Right lung (tissue), 5 donors: ENCODE results near the gene TMEM87B. TPM values are rescaled to one million over a fixed set of nuclear protein-coding genes. Genes with fewer than 3 reads are reported as not detected.

ENCODE experiments used
- DNase-seq, 2 donors: peaks; one replicate each; pipeline ENCODE4 v3.0.0-alpha.2; 2013
- polyA plus RNA-seq, 5 donors: library from polyadenylated mRNA; unstranded; fragments of 120-200 nt; gene quantifications; one replicate each; pipeline versions ENCODE4 v1.2.1 to v1.2.3, GENCODE V29; 2013; ENCODE audit warnings: inconsistent platforms in 1 of 5, low replicate concordance in 1 of 5; ENCODE audit not compliant: insufficient read length in 5 of 5, insufficient read depth in 1 of 5

TMEM87B gene
- polyA plus RNA-seq, 5 donors: 16.7 to 29.6 (median 25.8) TPM

DNA sequence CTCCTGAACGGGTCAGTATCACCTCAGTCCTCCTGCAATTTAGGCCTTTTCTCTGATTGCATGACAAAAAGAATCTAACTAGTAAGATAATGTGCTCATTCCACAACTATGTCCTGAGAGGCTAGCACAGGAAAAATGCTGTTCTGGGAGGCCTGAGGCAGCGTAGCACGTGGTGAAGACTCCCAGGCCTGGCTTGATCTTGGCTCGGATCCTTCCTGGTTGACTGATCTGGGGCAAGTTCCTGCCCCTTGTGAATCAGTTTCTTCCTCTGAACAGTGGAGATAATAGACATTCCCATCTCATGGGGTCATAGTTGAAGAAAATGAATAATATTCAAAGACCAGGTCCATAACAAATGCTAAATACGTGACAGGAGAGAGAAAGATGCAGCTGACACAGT is 95.4 kb downstream of the TMEM87B start:
- no peak for DNase-seq

- DNase-seq: no peak
Measured at GRCh38 chr2:112150851-112151250, 95.8 kb downstream of the TMEM87B start.

- DNase-seq: no peak
Measured at GRCh38 chr2:112151271-112151670, 96.2 kb downstream of the TMEM87B start.

DNA sequence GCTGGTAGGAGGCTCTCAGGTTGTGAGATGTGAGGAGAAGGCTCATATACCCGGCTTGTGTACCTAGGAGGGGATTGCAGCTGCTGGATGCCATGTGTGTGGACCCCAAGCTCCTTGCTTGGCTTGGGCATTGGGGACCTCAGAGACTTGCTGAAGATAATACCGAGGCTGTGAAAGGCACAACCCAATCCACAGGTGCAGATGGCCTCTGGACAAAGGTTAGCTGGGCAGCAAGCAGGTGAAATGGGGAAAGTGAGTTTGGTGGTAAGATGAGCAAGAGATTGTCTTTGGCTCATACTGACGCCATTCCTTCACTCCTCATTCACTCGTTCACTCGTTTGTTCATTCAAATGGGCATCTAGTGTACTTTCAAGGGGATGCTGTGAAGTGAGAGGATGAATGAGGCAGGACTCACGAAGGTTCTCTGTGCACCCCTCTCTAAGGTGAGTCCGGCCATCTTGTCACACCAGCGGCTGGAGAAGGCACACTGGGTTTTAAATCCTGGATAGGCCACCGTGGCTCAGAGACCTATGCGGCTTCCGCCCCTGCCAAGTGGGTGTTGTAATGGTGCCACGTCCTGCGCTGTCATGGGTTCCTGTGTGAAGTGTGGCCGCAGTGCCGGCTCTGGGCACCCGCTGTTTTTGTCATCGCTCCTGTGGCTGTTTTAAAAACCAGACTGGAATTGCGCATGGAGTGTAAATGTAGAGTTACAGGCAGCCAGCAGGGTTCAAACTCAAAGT is 96.8 kb downstream of the TMEM87B start:
- no peak for DNase-seq

DNA sequence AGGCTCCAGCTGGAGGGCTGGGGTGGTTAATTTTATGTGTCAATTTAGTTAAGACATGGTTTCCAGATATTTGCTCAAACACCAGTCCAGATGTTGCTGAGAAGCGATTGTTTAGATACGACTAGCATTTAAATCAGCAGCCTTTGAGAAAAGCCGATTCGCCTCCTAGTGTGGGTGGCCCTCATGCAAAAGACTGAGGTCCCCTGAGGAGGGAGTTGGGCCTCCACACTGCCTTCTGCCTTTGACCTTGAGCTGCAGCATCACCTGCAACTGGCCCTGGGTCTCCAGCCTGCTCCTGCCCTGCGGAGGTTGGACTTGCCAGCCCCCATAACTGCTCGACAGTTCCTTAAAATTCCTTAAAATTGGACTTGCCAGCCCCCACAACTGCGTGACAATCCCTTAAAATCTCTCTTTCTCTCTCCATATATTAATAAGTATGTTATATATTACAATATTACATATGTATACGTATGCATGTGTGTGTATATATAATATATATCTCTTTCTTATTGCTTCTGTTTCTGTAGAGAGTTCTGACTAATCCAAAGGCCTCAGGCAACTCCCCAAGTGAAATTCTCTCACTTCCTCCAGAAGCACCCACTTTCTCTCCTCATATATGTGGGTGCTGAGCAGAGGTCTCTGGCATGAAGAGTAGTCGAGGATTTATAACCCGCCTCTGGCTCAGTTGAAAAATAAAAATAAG is 97.6 kb downstream of the TMEM87B start:
- DNase-seq: no peak

DNA sequence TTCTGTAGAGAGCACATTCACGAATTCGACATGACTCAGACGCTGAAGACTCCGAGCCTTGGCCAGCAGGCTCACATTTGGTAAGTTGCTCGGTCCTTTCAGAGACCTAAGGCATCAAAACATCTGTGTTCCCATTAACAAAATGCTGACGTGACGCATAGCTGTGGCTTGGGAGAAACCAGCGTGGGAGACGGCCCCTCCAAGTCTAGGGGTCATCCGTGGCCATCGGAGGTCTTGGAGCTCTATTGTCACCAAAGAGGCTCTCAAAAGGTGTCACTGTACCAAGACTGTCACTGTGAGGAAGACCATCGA is 98.1 kb downstream of the TMEM87B start:
- DNase-seq: no peak

DNA sequence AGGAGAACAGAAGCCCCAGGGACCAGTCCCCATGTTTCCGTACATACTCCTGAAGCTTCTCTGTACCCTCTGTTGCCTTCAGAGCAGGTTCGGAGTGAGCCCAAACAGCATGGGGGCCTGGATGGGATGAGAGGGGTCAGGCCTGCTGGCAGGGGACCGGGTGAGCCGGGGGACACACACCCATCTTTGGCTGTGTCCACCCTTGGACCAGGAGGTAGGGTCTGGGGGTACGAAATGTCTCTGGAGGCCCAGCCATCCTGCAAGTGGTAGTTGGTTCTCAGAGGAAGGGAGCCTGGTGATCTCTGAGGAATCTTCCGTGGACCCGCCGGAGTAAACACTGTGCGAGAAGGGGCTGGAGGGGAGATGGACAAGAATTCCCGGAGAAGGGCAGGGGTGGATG is 98.4 kb downstream of the TMEM87B start:
- no peak for DNase-seq

DNA sequence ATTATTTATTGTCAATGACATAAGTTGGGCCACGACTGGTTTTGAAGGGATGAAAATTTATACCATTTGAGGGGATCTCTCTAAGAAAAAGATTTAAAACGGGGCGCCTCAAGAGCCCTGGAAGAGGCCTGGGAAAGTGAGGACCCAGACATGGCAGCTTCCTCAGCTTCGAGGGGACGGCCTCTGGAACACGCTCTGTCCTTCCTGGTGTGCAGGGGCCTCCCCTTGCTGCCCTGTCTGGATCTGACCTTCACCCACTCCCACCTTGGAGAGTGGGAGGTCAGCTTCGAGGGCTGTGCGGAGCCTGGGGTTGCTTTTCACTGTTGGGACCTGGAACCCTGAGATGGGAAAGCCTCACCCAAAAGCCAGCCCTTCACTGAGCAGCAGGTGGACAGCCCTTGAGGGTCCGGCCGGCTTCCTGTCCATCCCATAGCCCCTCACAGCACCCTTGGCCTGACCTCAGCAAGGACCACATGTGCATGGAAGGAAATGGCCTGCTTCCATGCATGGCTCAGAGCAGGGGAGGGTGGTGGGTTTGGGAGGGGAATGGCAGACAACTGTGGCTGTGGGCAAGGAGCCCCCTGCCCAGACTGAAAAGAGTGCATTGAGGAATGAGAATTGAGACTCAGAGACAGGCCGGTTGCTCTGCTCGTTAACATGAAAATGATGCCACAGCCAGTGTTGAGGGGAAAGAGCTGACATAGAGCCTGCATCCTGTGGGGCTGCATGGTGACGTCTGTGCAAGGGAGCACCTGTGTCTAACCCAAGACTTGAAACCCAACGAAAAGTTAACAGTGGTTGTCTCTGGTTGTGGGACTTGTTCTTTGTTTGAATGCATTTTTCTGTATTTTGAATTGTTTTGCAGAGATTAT is 99.4 kb downstream of the TMEM87B start:
- DNase-seq: no peak

DNA sequence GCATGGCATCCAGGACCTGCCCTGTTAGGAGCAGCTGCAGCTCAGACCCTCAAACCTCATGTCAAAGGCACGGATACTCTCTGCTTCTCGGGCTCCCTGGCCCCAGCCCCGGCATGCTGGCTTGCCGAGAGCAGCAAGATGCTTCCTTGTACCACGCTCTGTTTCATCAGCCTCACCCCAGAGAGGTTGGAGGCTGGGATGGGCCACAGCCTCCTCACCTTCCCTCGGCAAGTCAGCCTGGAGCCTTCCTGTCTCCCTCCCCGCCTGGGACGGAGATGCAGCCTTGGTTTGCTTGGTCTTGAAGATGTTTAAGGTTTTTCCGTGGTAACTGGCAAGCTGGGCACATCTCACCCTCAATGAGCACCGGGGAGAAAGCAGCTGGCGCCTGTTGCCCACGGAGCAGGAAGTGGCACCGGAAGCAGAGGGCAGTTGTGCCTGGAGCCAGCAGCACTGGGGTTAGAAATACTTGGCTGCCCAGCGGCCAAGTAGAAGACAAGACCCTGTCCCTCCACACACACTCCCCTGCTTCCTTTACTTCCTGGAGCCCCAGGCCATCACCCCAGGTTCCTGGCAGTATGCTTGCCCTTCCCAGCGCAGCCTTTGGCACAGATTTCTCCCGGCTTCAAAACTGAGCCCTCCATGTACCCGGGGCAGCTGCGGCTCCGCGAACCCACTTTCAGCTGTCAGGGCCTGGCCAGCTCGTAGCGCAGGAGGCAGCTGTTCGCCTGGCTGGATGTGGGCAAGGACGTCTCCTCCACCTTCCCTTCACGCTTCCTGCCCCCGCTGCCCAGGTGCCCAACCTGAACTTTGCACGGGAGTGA is 100.5 kb downstream of the TMEM87B start:
- DNase-seq: no peak

DNA sequence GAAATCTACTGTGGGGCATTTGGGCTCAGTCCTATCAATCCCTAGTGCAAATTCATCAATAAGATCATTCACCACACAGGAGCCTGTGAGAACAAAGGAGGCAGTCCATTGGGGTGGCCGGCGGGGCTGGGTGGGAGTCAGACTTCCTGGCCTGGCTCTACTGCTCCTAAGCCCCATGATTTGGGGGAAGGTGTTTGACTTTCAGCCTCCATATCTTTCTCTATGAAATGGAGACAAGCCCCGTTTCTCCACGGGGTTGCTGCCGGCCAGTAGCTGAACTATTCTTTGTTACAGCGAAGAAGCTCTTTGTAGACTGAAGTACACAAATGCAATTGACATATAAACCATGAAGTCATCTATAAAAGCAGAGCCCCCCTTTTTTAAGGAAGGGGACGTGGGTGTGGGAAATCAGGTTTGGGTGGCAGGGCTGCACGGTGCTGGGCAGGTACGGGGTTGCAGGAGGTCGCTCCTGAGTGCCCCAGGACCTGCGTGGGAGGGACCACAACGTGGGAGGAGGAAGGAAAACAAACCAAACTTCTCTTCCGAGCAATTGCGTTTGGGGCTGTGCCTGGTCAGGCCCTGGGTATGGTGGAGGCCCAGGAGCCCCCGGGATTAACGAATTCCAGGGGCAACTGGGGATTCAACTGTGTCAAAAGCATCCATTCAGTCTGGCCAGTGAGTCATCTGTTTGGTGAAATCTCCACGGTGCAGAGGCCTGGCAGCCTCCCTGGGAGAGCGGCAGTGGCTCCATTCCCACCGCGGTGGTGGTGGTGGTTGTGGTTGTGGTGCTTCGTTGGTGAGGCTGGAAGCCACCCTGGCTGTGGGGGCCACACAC is 101.3 kb downstream of the TMEM87B start:
- DNase-seq: no peak

GRCh38 chr2:112157472-112157871 is 102.4 kb downstream of the TMEM87B start:
- no peak for DNase-seq

DNA sequence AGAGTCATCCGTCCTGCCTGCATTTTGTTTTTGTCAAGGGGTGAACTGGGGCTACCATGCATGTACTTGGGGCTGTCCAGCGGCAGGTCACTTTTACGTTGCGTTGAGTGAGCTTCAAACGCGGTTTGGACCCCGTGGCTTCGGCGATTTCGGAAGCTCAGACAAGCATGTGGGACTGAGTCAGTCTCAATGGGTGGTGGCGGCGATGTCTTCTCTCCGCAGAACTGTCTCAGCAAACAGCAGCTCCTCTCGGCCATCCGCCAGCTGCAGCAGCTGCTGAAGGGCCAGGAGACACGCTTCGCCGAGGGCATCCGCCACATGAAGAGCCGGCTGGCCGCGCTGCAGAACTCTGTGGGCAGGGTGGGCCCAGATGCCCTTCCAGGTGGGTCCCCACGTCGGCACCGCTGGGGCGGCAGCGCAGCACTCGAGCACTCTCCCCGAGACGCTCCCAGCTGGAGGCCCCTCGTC is 104.4 kb downstream of the TMEM87B start:
- DNase-seq: no peak

- no peak for DNase-seq
Measured at GRCh38 chr2:112160283-112161250, 105.5 kb downstream of the TMEM87B start.

DNA sequence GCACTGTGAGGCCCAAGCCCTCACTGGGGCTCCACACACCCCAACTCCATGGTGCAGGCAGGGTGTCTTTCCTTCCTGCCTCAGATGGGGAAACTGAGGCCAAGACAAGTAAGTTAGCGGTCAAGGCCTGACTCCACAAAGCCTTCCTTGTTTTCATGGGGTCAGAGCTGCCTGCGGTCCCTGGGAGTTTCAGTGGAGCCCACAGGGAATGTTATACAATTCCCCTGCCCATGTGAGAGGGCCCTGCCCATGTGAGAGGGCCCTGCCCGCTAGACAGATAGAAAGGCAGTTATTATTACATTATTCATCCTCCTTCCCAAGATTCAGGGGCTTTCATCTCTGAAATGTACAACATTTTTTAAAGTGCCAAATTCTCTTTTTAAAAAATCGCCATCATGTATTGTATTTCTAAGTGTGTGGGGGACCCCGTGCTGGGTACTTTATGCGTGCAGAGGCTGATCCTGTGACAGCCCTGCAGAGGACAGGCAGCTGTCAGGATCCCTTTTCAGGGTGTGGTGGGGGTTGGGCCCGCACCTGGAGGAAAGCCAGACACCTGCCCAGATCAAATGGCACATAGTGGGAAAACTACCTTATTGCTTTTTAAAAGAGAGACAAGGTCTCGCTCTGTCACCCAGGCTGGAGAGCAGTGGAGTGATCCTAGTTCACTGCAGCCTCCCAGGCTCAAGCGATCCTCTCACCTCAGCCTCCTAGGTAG is 106.5 kb downstream of the TMEM87B start:
- no peak for DNase-seq

DNA sequence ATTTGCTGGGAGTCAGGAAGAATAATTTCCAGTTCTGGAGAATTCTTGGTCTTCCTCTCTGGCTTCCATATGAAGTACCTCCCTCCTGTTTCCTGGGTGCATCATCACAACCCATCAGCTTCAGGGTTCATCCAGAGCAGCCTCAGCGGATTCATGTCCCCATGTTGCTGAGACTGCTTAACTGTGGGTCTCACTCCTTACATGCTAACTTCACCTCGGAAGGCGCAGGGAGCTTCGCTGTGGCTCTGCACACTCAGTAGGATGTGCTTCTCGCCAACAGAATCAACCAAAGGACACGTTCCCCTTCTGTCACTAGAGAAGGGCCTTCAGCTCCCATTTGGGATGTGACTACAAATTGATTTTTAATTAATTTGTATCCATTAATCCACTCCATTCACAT is 107.3 kb downstream of the TMEM87B start:
- DNase-seq: no peak

GRCh38 chr2:112162956-112163355 is 107.9 kb downstream of the TMEM87B start:
- no peak for DNase-seq

DNA sequence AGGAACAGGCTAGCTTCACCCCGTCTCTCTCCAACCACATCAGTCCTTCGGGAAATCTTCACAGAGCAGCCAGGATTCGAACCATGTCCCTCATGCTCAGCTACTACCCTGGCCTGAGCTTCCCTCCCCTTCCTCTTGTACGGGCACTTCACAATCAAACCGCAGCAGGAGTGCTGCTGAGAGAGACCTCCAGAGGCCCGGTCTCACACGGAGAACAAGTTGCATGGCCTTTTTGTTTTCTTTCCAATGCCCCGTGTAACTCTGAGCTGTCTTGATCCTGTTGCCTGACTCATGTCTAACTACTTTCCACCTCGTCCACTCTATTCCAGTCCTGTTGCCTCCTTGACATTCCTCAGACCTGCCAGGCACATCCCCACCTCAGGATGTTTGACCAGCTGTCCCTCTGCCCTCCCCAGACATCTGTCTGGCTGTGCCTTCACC is 108.5 kb downstream of the TMEM87B start:
- DNase-seq: no peak

DNA sequence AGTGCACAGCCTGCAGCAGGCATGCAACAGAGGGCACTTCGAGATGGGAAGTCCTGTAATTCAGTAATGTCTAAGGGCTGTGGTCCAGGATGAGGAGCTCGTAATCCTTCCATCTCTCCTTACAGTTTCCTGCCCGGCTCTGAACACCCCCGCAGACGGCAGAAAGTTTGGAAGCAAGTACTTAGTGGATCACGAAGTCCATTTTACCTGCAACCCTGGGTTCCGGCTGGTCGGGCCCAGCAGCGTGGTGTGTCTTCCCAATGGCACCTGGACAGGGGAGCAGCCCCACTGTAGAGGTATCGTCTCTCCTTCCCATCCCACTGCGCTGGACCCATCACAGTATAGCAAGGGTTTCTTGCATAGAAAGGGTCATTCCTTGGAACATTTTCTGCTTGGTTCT is 109.8 kb downstream of the TMEM87B start:
- no peak for DNase-seq

DNA sequence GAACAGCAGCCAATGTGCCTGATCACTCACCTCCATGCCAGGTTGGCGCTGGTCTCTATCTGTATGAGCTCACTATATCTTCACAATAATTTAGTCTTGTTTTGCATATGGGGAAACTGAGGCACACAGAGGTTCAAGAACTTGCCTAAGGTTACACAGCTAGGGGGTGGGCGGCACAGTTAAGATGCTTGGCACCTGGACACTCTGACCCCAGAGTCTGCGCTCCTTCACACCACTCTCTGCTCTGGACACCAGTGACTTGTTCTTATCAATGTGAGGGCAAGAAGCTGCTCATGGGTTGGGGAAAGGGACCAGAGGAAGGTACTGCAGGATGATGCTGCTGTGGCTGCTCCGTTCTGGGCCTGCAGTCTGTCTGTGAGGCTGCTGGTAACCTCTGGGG is 110.2 kb downstream of the TMEM87B start:
- no peak for DNase-seq
